ENCODE measurements around the gene MPI. TPM values are rescaled to one million over a fixed set of nuclear protein-coding genes. Genes with fewer than 3 reads are reported as not detected.

The MPI gene
- total RNA-seq, 1 experiment from 2014 or later = 57.5 TPM

DNA sequence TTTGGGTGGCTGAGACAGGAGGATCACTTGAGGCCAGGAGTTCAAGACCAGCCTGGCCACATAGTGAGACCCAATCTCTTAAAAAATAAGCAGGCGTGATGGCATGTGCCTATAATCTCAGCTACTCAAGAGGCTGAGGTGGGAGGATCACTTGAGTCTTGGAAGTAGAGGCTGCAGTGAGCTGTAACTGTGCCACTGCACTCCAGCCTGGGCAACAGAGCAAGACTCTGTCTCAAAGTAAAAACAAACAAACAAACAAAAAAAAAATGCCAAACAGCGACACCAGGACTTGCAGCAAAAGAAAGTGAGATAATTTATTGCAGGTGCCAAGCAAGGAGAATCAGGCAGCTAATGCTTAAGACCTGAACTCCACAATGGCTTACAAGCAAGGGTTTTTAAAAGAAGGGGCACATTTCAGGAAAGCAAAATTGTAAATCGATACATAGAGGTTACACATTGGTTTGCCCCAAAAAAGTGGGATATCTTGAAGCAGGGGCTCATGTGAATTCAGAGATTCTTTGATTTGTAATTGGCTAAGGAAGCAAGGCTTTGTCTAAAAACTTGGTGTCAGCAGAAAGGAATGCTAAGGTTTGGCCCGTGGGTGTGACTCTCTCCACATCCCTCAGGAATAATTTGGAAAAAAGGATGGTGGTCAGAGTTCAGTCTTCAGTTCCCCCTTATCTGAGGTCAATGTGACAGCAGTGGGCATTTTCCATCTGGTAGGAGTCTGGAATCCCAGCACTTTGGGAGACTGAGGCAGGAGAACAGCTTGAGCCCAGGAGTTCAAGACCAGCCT lies 5.2 kb upstream of the MPI start:
- peaks cover 5% of the 10 kb centered on the region for H3K27me3 Mint-ChIP-seq (ENCODE audit: low read depth)

More for the DNA sequence above, 5.2 kb upstream of the MPI start:
- Histone ChIP-seq H3K9ac (ENCODE audit: extremely low read depth, insufficient read length, low read length) (no peak overlapping the region), H2BK15ac (ENCODE audit: low read depth, low read length) (no peak overlapping the region), H3K27me3 (ENCODE audit: insufficient read depth, low read length) (no peaks in the 10 kb centered on the region), H3K18ac (ENCODE audit: insufficient read length, low read depth, low read length) (no peak overlapping the region), H4K8ac (replicated peaks; ENCODE audit: insufficient read length, low read depth, low read length) (no peak overlapping the region), H3K14ac (ENCODE audit: insufficient read depth, low read length) (no peak overlapping the region), H3K4me2 (ENCODE audit: insufficient read depth, insufficient read length, low read length) (no peak overlapping the region), H4K5ac (ENCODE audit: insufficient read length, low read depth, low read length) (no peak overlapping the region), H3T11ph (ENCODE audit: low read length) (no peak overlapping the region), H3K4ac (ENCODE audit: low read depth, low read length) (no peak overlapping the region), H3K4me1 (ENCODE audit: insufficient read depth, low read length) (no peaks in the 10 kb centered on the region), H2BK20ac (ENCODE audit: low read depth, low read length, poor library complexity, severe bottlenecking) (no peak overlapping the region), H4K20me1 (ENCODE audit: control insufficient read depth, insufficient read depth, insufficient read length) (no peaks in the 10 kb centered on the region), H3K79me1 (ENCODE audit: insufficient read depth, low read depth, low read length, poor library complexity, severe bottlenecking) (no peaks in the 10 kb centered on the region), H3K79me2 (ENCODE audit: insufficient read depth, low read length) (no peaks in the 10 kb centered on the region), H2BK12ac (ENCODE audit: insufficient read length, low read depth, low read length) (no peak overlapping the region), H3K56ac (ENCODE audit: insufficient read length, low read depth, low read length) (no peak overlapping the region), H3K23me2 (ENCODE audit: insufficient read length, low read depth, low read length, poor library complexity, severe bottlenecking) (peaks cover 4% of the 10 kb centered on the region), H3K27ac (ENCODE audit: insufficient read length, low read depth, low read length) (no peak overlapping the region), H2BK120ac (ENCODE audit: low read depth, low read length, poor library complexity, severe bottlenecking) (no peak overlapping the region), H3K23ac (ENCODE audit: insufficient read length, low read depth, low read length) (no peak overlapping the region), H2AK5ac (ENCODE audit: insufficient read length, low read length) (no peak overlapping the region), H2BK5ac (ENCODE audit: insufficient read length, low read length) (no peak overlapping the region), H2AFZ (ENCODE audit: low read length) (no peak overlapping the region), H4K91ac (ENCODE audit: insufficient read length, low read depth, low read length) (no peak overlapping the region), H3K9me3 (ENCODE audit: control insufficient read depth, low read depth, low read length) (peaks cover 11% of the 10 kb centered on the region)
- H3K36me3 Mint-ChIP-seq (ENCODE audit: insufficient read depth in 1 of 3, low read depth in 3 of 3) = peaks cover 0 to 8% (median 6%) of the 10 kb centered on the region in 3 experiments; a peak in 4 of 7 replicates
- no peak overlapping the region for H3K27ac Mint-ChIP-seq
- no peak for DNase-seq
- TF ChIP-seq, protein P1, sequence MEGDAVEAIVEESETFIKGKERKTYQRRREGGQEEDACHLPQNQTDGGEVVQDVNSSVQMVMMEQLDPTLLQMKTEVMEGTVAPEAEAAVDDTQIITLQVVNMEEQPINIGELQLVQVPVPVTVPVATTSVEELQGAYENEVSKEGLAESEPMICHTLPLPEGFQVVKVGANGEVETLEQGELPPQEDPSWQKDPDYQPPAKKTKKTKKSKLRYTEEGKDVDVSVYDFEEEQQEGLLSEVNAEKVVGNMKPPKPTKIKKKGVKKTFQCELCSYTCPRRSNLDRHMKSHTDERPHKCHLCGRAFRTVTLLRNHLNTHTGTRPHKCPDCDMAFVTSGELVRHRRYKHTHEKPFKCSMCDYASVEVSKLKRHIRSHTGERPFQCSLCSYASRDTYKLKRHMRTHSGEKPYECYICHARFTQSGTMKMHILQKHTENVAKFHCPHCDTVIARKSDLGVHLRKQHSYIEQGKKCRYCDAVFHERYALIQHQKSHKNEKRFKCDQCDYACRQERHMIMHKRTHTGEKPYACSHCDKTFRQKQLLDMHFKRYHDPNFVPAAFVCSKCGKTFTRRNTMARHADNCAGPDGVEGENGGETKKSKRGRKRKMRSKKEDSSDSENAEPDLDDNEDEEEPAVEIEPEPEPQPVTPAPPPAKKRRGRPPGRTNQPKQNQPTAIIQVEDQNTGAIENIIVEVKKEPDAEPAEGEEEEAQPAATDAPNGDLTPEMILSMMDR (conservative IDR thresholded peaks at IDR 0.05) = no peak
- peaks cover 13 to 22% of the 10 kb centered on the region in 2 experiments for H3K4me1 Mint-ChIP-seq
- WGBS (ENCODE audit: extremely low coverage, insufficient read length, low lambda C conversion rate) = no CpG with 5 or more reads among the region's 4 CpGs
- H3K4me3 Mint-ChIP-seq = no peak overlapping the region
- H3K9me3 Mint-ChIP-seq = peaks cover 6 to 9% of the 10 kb centered on the region in 2 experiments; a peak in 4 of 5 replicates
